ENCODE measurements around the gene ZNF846.

DNA sequence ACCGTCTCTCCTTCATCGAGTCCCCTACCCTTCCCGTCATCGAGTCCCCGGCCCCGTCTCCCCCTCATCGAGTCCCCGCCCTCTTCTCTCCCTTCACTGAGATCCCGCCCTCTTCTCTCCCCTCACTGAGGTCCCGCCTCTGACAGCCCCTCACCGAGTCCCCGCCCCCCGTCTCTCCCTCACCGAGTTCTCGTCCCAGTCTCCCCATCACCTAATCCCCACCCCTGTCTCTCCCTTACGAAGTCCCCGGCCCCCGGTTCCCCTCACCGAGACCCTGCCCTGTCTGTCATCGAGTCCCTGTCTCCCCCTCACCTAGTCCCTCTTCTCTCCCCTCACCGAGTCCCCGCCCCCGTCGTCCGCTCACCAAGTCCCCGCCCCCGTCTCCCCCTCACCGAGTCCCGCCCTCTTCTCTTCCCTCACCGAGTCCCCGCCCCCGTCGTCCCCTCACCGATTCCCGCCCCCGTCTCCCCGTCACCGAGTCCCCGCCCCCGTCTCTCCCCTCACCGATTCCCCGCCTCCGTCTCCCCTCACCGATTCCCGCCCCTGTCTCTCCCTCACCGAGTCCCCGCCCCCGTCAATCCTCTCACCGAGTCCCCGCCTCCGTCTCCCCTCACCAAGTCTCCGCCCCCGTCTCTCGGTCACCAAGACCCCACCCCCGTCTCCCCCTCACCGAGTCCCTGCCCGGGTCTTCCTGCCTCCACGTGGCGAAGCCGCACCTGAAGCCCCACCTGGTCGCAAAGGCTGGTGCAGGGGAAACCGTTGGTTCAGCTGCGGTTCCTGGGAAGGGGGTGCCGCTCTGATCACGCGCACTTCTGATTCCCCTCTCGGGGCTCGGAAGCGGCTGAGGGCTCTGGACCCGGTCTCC, 23.9 kb upstream of the ZNF846 start:
- TF ChIP-seq, protein P1, sequence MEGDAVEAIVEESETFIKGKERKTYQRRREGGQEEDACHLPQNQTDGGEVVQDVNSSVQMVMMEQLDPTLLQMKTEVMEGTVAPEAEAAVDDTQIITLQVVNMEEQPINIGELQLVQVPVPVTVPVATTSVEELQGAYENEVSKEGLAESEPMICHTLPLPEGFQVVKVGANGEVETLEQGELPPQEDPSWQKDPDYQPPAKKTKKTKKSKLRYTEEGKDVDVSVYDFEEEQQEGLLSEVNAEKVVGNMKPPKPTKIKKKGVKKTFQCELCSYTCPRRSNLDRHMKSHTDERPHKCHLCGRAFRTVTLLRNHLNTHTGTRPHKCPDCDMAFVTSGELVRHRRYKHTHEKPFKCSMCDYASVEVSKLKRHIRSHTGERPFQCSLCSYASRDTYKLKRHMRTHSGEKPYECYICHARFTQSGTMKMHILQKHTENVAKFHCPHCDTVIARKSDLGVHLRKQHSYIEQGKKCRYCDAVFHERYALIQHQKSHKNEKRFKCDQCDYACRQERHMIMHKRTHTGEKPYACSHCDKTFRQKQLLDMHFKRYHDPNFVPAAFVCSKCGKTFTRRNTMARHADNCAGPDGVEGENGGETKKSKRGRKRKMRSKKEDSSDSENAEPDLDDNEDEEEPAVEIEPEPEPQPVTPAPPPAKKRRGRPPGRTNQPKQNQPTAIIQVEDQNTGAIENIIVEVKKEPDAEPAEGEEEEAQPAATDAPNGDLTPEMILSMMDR (conservative IDR thresholded peaks at IDR 0.05; ENCODE audit: low read length) = no peak
- no peak for TF ChIP-seq EZH2phosphoT487 (IDR thresholded peaks at IDR 0.05; ENCODE audit: borderline replicate concordance)

Measured in Loucy (cell line).